Upper lobe of left lung (tissue), 6 donors: ENCODE data around the gene SGCD. TPM values are rescaled to one million over a fixed set of nuclear protein-coding genes. Genes with fewer than 3 reads are reported as not detected.

Experiments used
- ATAC-seq, 2 donors: fragments of 200-7000 bp; cut with Tn5 transposase; one replicate each; pipeline ENCODE4 v1.9.1; 2022; ENCODE audit warnings: mild to moderate bottlenecking in 2 of 2, moderate library complexity in 2 of 2; ENCODE audit not compliant: low FRiP score in 2 of 2
- DNase-seq, 2 donors: peaks; one replicate each; pipeline ENCODE4 v3.0.0-alpha.2; 2019 to 2020
- H3K27ac ChIP-seq, 4 donors: fragments of 200-600 bp; sonication (generic); one replicate each; pipeline ENCODE4 v1.5.1; 2016 to 2019
- H3K27me3 ChIP-seq, 4 donors: fragments of 200-600 bp; sonication (generic); one replicate each; pipeline ENCODE4 v1.5.1; 2017 to 2019
- H3K36me3 ChIP-seq, 4 donors: fragments of 200-600 bp; sonication (generic); one replicate each; pipeline ENCODE4 v1.5.1; 2016 to 2019
- H3K4me1 ChIP-seq, 4 donors: fragments of 200-600 bp; sonication (generic); one replicate each; pipeline ENCODE4 v1.5.1; 2018 to 2019
- H3K4me3 ChIP-seq, 4 donors: fragments of 200-600 bp; sonication (generic); one replicate each; pipeline ENCODE4 v1.5.1; 2017 to 2019; ENCODE audit warnings: mild to moderate bottlenecking in 2 of 4, moderate library complexity in 1 of 4
- H3K9me3 ChIP-seq, 4 donors: fragments of 200-600 bp; sonication (generic); one replicate each; pipeline ENCODE4 v1.5.1; 2018 to 2019
- EP300 ChIP-seq, 4 donors: sonication (generic); formaldehyde crosslinking; IDR thresholded peaks; one replicate each; pipeline ENCODE4 v1.5.1; 2017; ENCODE audit warnings: antibody characterized with exemption in 4 of 4, control low read depth in 2 of 4
- POLR2A ChIP-seq, 4 donors: fragments of 450-650 bp; IDR thresholded peaks; one replicate each; pipeline ENCODE4 v1.5.1; 2016 to 2017; ENCODE audit warnings: antibody characterized with exemption in 4 of 4, mild to moderate bottlenecking in 2 of 4
- POLR2AphosphoS5 ChIP-seq, 2 donors: sonication (generic); formaldehyde crosslinking; IDR thresholded peaks; one replicate each; pipeline ENCODE4 v1.5.1; 2017; ENCODE audit warnings: antibody characterized with exemption in 2 of 2
- WGBS, 2 donors: methylation state at CpG; one replicate each; pipeline ENCODE4 v1.1.5; 2017 to 2018; 5-methylcytosine and 5-hydroxymethylcytosine counted together
- total RNA-seq, 6 donors: library from RNA; depleted of rRNA in 4 of 6; stranded (reverse); fragments of >200 nt in 4 of 6; gene quantifications; one replicate each; pipeline versions ENCODE4 v1.1.0 to v1.2.1, GENCODE V29; 2016 to 2021
- TF ChIP-seq, protein P1 (sequence below), 6 experiments: fragments of 450-650 bp in 4 of 6; fragments of 200-600 bp in 2 of 6; sonication (generic) in 2 of 6; IDR thresholded peaks; one replicate each; pipeline ENCODE4 v1.5.1; 2016 to 2019; ENCODE audit warnings: antibody characterized with exemption in 6 of 6
- donor health status: DM: no; HTN: no; CAD: no; lungs with moderate emphysema.
- donor health status: DM: no; HTN: yes; CAD: no; lungs with severe emphysema.

SGCD gene
- total RNA-seq, 6 donors from 2014 or later: 1.0 to 7.8 (median 1.8) TPM

DNA sequence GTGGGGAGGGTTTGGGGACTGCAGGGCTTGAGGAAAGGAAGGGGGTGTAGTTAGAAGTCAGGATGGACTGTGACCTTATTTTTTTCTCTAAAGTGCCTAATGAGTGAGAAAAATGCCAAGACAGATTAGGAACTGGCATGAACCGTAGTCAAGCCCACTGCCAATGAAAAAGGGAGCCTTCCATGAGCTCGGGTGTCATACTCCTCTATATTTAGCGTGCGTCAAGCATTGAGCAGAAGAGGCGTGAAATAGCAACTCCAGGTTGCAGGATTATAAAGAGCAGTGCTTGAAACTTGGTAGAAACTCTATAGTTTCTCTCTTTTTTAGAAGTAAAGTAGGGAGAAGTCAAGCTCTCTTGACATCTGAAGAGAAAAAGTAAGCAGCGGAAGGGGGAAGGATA, 1.8 kb downstream of the SGCD start:
- Histone ChIP-seq H3K4me3 (no peak overlapping the region), H3K27ac (no peak overlapping the region), H3K27me3 (no peaks in the 10 kb centered on the region), H3K4me1 (no peaks in the 10 kb centered on the region), H3K9me3 (no peaks in the 10 kb centered on the region), H3K36me3 (no peaks in the 10 kb centered on the region)
- DNase-seq: no peak
- no peak for ATAC-seq
- TF ChIP-seq EP300 (IDR thresholded peaks at IDR 0.05) (no peak), POLR2A (IDR thresholded peaks at IDR 0.05) (no peak), POLR2AphosphoS5 (IDR thresholded peaks at IDR 0.05) (no peak)
- TF ChIP-seq, protein P1, sequence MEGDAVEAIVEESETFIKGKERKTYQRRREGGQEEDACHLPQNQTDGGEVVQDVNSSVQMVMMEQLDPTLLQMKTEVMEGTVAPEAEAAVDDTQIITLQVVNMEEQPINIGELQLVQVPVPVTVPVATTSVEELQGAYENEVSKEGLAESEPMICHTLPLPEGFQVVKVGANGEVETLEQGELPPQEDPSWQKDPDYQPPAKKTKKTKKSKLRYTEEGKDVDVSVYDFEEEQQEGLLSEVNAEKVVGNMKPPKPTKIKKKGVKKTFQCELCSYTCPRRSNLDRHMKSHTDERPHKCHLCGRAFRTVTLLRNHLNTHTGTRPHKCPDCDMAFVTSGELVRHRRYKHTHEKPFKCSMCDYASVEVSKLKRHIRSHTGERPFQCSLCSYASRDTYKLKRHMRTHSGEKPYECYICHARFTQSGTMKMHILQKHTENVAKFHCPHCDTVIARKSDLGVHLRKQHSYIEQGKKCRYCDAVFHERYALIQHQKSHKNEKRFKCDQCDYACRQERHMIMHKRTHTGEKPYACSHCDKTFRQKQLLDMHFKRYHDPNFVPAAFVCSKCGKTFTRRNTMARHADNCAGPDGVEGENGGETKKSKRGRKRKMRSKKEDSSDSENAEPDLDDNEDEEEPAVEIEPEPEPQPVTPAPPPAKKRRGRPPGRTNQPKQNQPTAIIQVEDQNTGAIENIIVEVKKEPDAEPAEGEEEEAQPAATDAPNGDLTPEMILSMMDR (IDR thresholded peaks at IDR 0.05): no peak
- WGBS, 2 donors: 77 to 83% methylated on average over 6 of the region's 6 CpGs

DNA sequence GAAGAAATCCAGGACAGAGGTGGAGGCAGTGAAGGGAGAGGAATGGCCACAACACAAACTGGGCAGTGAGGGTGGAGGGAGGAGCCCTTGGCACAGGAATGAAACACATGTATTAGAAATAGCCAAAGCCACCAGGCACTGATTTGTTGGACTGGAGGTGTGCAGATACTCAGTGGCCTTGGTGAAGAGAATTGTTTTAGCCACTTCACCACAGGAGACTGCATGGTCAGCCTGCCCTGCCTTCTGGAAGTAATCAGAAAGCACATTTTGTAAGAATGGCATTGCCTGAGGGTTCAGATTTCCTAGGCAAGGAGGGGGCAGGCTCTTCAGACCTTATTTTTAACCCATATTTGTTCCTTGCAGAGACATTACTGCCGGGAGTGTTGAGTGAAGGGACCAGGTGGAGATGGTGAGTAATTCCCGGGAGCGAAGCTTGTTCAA, 2.2 kb downstream of the SGCD start:
- Histone ChIP-seq H3K27ac (no peak overlapping the region), H3K9me3 (no peaks in the 10 kb centered on the region), H3K36me3 (no peaks in the 10 kb centered on the region), H3K27me3 (no peaks in the 10 kb centered on the region), H3K4me3 (no peak overlapping the region), H3K4me1 (no peaks in the 10 kb centered on the region)
- ATAC-seq (no peak), DNase-seq (no peak)
- 94 to 96% methylated on average over 3 of the region's 3 CpGs for WGBS, 2 donors
- TF ChIP-seq, protein P1 (IDR thresholded peaks at IDR 0.05): no peak
- TF ChIP-seq POLR2A (IDR thresholded peaks at IDR 0.05) (no peak), POLR2AphosphoS5 (IDR thresholded peaks at IDR 0.05) (no peak), EP300 (IDR thresholded peaks at IDR 0.05) (no peak)

DNA sequence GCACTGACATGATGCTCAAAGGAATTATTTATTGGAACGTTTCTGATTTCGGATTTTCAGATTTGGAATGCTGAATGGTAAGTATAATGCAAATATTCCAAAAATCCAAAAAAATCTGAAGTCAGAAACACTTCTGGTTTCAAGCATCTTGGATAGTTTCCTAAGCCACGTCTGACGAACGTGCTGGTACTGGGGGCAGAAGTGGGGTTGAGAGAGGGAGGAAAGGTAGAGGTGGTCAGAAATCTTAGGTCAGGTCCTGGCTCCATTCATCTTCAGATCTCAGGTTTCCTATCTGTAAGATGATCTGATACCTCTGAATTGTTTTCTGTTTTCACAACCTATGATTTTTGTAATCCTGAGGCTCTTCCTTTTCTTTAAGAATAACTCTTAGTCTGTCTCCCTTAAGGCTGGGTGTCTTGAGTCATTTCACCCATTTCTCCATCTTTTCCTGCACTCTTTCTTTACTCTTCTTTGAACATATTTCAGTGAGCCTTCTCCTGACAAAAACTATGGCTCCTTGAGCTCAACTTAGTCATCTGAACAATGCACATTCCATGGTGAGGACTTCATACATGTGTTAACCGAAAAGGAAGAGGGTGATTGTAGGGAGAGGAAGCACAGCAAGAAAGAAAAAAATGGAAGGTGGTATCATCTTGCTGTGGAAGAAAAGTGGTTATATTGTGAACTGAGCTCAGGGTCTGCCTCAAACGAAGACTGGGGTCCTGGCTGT, 3.3 kb downstream of the SGCD start:
- DNase-seq (no peak), ATAC-seq (no peak)
- Histone ChIP-seq H3K36me3 (no peaks in the 10 kb centered on the region), H3K4me3 (no peak overlapping the region), H3K9me3 (no peaks in the 10 kb centered on the region), H3K4me1 (no peaks in the 10 kb centered on the region), H3K27ac (no peak overlapping the region), H3K27me3 (no peaks in the 10 kb centered on the region)
- 81 to 82% methylated on average over 7 of the region's 7 CpGs for WGBS, 2 donors
- TF ChIP-seq, protein P1 (IDR thresholded peaks at IDR 0.05): no peak
- no peak for TF ChIP-seq EP300 (IDR thresholded peaks at IDR 0.05)
- TF ChIP-seq POLR2AphosphoS5 (IDR thresholded peaks at IDR 0.05): no peak
- no peak for TF ChIP-seq POLR2A (IDR thresholded peaks at IDR 0.05)

DNA sequence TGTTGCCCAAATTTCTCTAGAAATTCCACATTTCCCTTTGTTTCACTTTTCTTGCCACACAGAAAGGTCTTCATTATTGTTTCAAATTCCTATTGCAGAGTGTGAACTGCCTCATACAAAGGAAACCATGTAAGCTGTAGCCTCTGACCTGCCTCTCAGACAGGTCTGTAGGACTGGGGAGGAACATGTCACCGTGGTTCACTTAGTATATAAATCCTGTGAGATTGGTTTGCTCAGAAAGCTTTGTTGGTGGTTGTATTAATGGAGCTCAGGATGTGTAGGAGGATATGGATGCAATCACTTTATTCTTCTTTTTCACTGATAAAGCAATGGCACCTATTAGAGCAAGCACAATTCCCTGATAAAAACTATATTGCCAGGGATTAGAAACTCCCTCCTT, 4.2 kb downstream of the SGCD start:
- ATAC-seq: no peak
- Histone ChIP-seq H3K27ac (no peak overlapping the region), H3K27me3 (no peaks in the 10 kb centered on the region), H3K4me3 (no peak overlapping the region), H3K4me1 (no peaks in the 10 kb centered on the region), H3K9me3 (no peaks in the 10 kb centered on the region), H3K36me3 (no peaks in the 10 kb centered on the region)
- no peak for DNase-seq
- 68 to 72% methylated on average over 1 of the region's 1 CpG for WGBS, 2 donors
- TF ChIP-seq POLR2A (IDR thresholded peaks at IDR 0.05): no peak
- TF ChIP-seq EP300 (IDR thresholded peaks at IDR 0.05): no peak
- no peak for TF ChIP-seq POLR2AphosphoS5 (IDR thresholded peaks at IDR 0.05)
- TF ChIP-seq, protein P1 (IDR thresholded peaks at IDR 0.05): no peak

DNA sequence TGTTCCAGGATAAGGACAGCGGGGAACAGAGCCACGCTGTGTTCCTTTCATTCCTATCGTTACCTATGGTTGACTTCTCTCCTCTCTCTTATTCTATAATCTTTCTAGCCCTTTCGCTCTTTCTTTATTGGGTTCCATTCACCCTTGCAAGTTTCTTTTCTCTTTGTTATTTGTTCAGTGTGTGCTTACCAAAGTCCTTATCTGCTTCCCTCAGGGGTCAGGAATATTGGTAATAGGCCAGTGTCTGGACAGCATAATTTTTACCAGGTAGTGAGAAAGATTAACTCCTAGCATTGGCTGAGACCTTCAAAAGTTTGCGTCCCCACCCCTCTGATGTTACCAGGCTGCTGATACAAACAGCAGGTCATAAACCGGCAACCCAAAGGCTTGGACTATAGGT, 4.9 kb downstream of the SGCD start:
- DNase-seq (no peak), ATAC-seq (no peak)
- Histone ChIP-seq H3K4me1 (no peaks in the 10 kb centered on the region), H3K36me3 (no peaks in the 10 kb centered on the region), H3K27me3 (no peaks in the 10 kb centered on the region), H3K4me3 (no peak overlapping the region), H3K9me3 (no peaks in the 10 kb centered on the region), H3K27ac (no peak overlapping the region)
- TF ChIP-seq POLR2A (IDR thresholded peaks at IDR 0.05) (no peak), EP300 (IDR thresholded peaks at IDR 0.05) (no peak), POLR2AphosphoS5 (IDR thresholded peaks at IDR 0.05) (no peak)
- TF ChIP-seq, protein P1 (IDR thresholded peaks at IDR 0.05): no peak
- 92 to 94% methylated on average over 6 of the region's 6 CpGs for WGBS, 2 donors
